ENCODE measurements around the gene BCL7A.

BCL7A gene

DNA sequence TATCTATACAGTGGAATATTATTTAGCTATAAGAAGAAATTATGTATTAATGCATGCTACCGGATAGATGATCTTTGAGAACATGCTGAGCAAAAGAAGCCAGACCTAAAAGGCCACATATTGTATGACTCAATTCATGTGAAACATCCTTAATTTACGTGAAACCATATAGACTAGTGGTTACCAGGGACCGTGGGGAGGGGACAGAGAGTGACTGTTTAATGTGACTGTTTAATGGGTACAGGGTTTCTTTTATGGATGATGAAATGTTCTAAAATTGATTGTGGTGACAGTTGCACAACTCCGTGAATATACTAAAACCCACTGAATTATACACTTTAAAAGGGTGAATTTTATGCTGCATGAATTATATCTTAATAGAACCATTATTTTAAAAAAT, 8.5 kb upstream of the BCL7A start:
- DNase-seq (ENCODE audit: low read depth): no peak
- TF ChIP-seq, protein P1, sequence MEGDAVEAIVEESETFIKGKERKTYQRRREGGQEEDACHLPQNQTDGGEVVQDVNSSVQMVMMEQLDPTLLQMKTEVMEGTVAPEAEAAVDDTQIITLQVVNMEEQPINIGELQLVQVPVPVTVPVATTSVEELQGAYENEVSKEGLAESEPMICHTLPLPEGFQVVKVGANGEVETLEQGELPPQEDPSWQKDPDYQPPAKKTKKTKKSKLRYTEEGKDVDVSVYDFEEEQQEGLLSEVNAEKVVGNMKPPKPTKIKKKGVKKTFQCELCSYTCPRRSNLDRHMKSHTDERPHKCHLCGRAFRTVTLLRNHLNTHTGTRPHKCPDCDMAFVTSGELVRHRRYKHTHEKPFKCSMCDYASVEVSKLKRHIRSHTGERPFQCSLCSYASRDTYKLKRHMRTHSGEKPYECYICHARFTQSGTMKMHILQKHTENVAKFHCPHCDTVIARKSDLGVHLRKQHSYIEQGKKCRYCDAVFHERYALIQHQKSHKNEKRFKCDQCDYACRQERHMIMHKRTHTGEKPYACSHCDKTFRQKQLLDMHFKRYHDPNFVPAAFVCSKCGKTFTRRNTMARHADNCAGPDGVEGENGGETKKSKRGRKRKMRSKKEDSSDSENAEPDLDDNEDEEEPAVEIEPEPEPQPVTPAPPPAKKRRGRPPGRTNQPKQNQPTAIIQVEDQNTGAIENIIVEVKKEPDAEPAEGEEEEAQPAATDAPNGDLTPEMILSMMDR (IDR thresholded peaks at IDR 0.05; ENCODE audit: control insufficient read depth, extremely low read depth, insufficient read depth): no peak
- no peak overlapping the region for H3K4me3 ChIP-seq (ENCODE audit: low read depth, low read length)

DNA sequence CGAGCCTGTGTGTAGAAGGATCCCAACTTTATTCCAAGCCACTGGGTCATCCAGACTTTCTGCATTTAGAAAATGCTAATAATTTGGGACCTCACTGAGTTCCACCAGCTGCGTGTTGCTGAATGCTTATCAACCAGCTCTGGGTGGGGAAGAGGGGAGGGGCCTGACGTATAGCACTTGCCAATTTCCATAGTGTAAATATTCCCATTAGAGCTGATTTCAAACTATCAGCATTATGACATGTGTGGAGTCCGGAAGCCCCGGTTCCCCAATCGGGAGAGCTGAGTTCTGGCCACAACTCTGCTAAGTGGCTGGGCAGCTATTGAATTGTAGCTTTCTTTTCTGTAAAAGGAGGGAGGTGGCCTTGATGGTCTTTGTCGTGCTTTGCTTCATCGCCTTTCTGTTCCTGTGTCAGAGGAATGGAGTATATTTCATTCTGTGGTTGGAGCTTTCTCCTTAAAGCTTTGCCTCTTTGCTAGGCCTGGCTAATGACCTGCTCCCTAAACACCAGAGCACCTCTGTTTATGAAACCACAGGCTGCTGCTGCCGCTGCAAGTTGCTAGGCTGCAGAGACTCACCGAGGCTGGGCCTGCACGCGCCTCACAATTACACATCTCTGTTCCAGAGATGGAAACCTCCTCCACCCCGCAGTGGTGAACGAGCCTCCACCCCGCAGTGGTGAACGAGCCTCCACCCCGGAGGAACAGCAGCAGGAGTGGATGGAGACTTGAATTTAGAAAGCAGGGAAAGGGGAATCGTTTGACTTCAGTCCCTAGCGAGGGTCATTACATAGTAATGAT, 7.7 kb upstream of the BCL7A start:
- no peak overlapping the region for H3K4me3 ChIP-seq (ENCODE audit: low read depth, low read length)
- TF ChIP-seq, protein P1 (IDR thresholded peaks at IDR 0.05; ENCODE audit: control insufficient read depth, extremely low read depth, insufficient read depth): no peak
- DNase-seq (ENCODE audit: low read depth): no peak

DNA sequence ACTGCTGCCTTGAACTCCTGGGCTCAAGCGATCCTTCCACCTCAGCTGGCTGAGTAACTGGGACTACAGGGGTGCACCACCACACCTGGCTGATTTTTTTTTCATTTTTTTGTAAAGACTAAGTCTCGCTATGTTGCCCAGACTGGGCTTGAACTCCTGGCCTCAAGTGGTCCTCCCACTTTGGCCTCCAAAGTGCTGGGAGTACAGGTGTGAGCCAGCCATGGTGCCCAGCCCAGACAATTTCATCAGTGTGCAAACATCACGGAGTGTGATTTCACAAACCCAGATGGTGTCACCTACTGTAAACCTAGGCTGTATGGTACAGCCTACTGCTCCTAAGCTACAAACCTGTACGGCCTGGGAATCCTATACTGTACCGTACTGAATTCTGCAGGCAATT, 6.9 kb upstream of the BCL7A start:
- DNase-seq (ENCODE audit: low read depth): no peak
- TF ChIP-seq, protein P1 (IDR thresholded peaks at IDR 0.05; ENCODE audit: control insufficient read depth, extremely low read depth, insufficient read depth): no peak

DNA sequence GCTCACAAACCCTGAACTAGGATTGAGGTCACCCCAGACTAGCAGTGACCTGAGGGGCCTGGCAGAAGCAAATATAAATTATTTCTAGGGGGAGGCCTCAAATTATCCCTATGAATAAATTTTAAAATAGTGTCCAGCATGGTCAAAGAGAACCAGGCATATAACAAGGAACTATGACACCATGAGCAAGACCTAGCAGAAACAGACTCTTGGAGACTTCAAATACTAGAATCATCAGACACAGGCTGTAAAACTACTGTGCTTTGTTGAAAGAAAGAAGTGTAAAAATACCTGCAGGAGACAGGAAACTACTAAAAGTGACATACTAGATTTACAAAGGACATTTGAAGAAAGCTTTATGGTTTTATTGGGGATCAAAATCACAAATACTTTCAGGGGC, 3.2 kb upstream of the BCL7A start:
- TF ChIP-seq, protein P1 (IDR thresholded peaks at IDR 0.05; ENCODE audit: control insufficient read depth, extremely low read depth, insufficient read depth): no peak
- no peak for DNase-seq (ENCODE audit: low read depth)
- no peak overlapping the region for H3K4me3 ChIP-seq (ENCODE audit: low read depth, low read length)

More for the DNA sequence above, 6.9 kb upstream of the BCL7A start:
- H3K4me3 ChIP-seq (ENCODE audit: low read depth, low read length): no peak overlapping the region

DNA sequence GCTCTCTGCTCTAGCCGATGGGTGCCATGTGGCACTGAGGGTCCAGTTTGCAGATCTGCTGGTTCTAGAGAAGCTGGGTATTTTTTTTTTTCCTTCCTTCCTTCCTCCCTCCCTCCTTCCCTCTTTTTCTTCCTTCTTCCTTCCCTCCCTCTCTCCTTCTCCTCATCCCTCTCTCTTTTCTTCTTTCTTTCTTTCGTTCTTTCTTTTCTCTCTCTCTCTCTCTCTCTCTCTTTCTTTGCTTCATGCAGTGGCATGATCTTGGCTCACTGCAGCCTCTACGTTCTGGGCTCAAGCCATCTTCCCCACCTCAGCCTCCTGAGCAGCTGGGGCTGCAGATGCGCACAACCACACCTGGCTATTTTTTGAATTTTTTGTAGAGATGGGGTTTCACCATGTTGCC, 2.7 kb upstream of the BCL7A start:
- H3K4me3 ChIP-seq (ENCODE audit: low read depth, low read length): no peak overlapping the region
- DNase-seq (ENCODE audit: low read depth): no peak
- TF ChIP-seq, protein P1 (IDR thresholded peaks at IDR 0.05; ENCODE audit: control insufficient read depth, extremely low read depth, insufficient read depth): no peak

DNA sequence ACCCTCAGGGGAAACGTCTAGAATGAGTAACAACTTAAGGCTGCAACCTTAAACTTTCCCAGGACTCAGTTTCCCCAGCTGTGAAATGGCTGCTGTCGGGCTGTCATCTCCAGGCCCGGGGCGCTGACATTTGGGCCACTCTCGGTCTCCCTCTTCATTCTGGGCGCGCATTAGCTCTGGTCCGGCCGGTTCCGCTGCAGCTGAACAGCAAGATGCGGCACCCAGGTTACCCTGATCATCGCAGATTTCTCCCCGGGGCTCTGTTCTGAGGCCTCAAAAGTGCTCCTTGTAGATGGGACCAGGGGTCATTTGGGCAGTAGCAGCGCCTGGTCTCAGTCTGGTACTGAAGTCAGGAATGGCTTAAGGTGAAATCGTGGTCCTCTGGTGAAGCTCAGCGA, 890 bp upstream of the BCL7A start:
- H3K4me3 ChIP-seq (ENCODE audit: low read depth, low read length): peak overlapping the region; percentile 65
- TF ChIP-seq, protein P1 (IDR thresholded peaks at IDR 0.05; ENCODE audit: control insufficient read depth, extremely low read depth, insufficient read depth): no peak
- DNase-seq (ENCODE audit: low read depth): no peak
